HEK293 (cell line): ENCODE measurements around the gene NCOR1.

Source experiments
- GLIS2 ChIP-seq: fragments of 450-650 bp; formaldehyde crosslinking; IDR thresholded peaks from 2 replicates; pipeline ENCODE4 v1.5.1; 2016; ENCODE audit warnings: missing biosample characterization, missing genetic modification characterization
- INSM2 ChIP-seq: fragments of 450-650 bp; formaldehyde crosslinking; IDR thresholded peaks from 2 replicates; pipeline ENCODE4 v1.5.1; 2016; ENCODE audit warnings: missing biosample characterization, missing genetic modification characterization
- KLF17 ChIP-seq: fragments of 450-650 bp; formaldehyde crosslinking; IDR thresholded peaks from 2 replicates; pipeline ENCODE4 v1.5.1; 2016; ENCODE audit warnings: missing biosample characterization, missing genetic modification characterization
- PRDM2 ChIP-seq: fragments of 450-650 bp; formaldehyde crosslinking; IDR thresholded peaks from 2 replicates; pipeline ENCODE4 v1.5.1; 2016; ENCODE audit warnings: missing biosample characterization, missing genetic modification characterization, borderline replicate concordance
- SCRT1 ChIP-seq: fragments of 450-650 bp; formaldehyde crosslinking; IDR thresholded peaks from 2 replicates; pipeline ENCODE4 v1.5.1; 2016; ENCODE audit warnings: missing biosample characterization, missing genetic modification characterization, borderline replicate concordance
- SP7 ChIP-seq: fragments of 450-650 bp; formaldehyde crosslinking; IDR thresholded peaks from 2 replicates; pipeline ENCODE4 v1.5.1; 2016; ENCODE audit warnings: missing biosample characterization, missing genetic modification characterization
- ZBTB1 ChIP-seq: fragments of 450-650 bp; formaldehyde crosslinking; IDR thresholded peaks from 2 replicates; pipeline ENCODE4 v1.5.1; 2016; ENCODE audit warnings: missing biosample characterization, missing genetic modification characterization
- ZBTB49 ChIP-seq: fragments of 450-650 bp; formaldehyde crosslinking; IDR thresholded peaks from 2 replicates; pipeline ENCODE4 v1.5.1; 2016; ENCODE audit warnings: missing biosample characterization, missing genetic modification characterization, low read depth
- ZFHX2 ChIP-seq: fragments of 450-650 bp; formaldehyde crosslinking; conservative IDR thresholded peaks from 2 replicates; pipeline ENCODE4 v1.5.1; 2016; ENCODE audit warnings: missing biosample characterization, missing genetic modification characterization
- ZIC2 ChIP-seq: fragments of 450-650 bp; formaldehyde crosslinking; IDR thresholded peaks from 2 replicates; pipeline ENCODE4 v1.5.1; 2016; ENCODE audit warnings: missing biosample characterization, missing genetic modification characterization
- ZNF146 ChIP-seq: fragments of 450-650 bp; formaldehyde crosslinking; IDR thresholded peaks from 2 replicates; pipeline ENCODE4 v1.5.1; 2016; ENCODE audit warnings: missing biosample characterization, missing genetic modification characterization
- ZNF148 ChIP-seq: fragments of 450-650 bp; formaldehyde crosslinking; IDR thresholded peaks from 2 replicates; pipeline ENCODE4 v1.5.0; 2017; ENCODE audit warnings: missing biosample characterization, missing genetic modification characterization, borderline replicate concordance
- ZNF2 ChIP-seq: fragments of 450-650 bp; formaldehyde crosslinking; IDR thresholded peaks from 2 replicates; pipeline ENCODE4 v1.5.1; 2016; ENCODE audit warnings: missing biosample characterization, missing genetic modification characterization
- ZNF221 ChIP-seq: fragments of 450-650 bp; formaldehyde crosslinking; IDR thresholded peaks from 2 replicates; pipeline ENCODE4 v1.5.1; 2017; ENCODE audit warnings: missing biosample characterization, missing genetic modification characterization, borderline replicate concordance
- ZNF555 ChIP-seq: fragments of 450-650 bp; formaldehyde crosslinking; conservative IDR thresholded peaks from 2 replicates; pipeline ENCODE4 v1.5.1; 2017; ENCODE audit warnings: missing biosample characterization, mild to moderate bottlenecking, missing genetic modification characterization, inconsistent platforms
- ZNF596 ChIP-seq: fragments of 450-650 bp; IDR thresholded peaks from 2 replicates; pipeline ENCODE4 v1.5.0; 2018; ENCODE audit warnings: missing biosample characterization, mild to moderate bottlenecking, missing genetic modification characterization, moderate library complexity
- ZNF623 ChIP-seq: fragments of 450-650 bp; formaldehyde crosslinking; IDR thresholded peaks from 2 replicates; pipeline ENCODE4 v1.5.1; 2016; ENCODE audit warnings: missing biosample characterization, missing genetic modification characterization
- ZNF645 ChIP-seq: fragments of 450-650 bp; formaldehyde crosslinking; IDR thresholded peaks from 2 replicates; pipeline ENCODE4; 2016; ENCODE audit warnings: missing biosample characterization, missing genetic modification characterization
- ZNF692 ChIP-seq: fragments of 450-650 bp; formaldehyde crosslinking; IDR thresholded peaks from 2 replicates; pipeline ENCODE4 v1.5.1; 2016; ENCODE audit warnings: missing biosample characterization, missing genetic modification characterization
- ZNF76 ChIP-seq: fragments of 450-650 bp; formaldehyde crosslinking; IDR thresholded peaks from 2 replicates; pipeline ENCODE4; 2016; ENCODE audit warnings: low read depth, missing biosample characterization, missing genetic modification characterization, borderline replicate concordance
- ZSCAN16 ChIP-seq: fragments of 450-650 bp; formaldehyde crosslinking; IDR thresholded peaks from 2 replicates; pipeline ENCODE4 v1.5.1; 2016; ENCODE audit warnings: missing biosample characterization, missing genetic modification characterization
- ZSCAN23 ChIP-seq: fragments of 450-650 bp; formaldehyde crosslinking; IDR thresholded peaks from 2 replicates; pipeline ENCODE4 v1.5.1; 2016; ENCODE audit warnings: missing biosample characterization, missing genetic modification characterization

NCOR1 gene

GRCh38 chr17:16217002-16217635, 1.8 kb upstream of the NCOR1 start, which contains the start of gene PIGL (continued):
- TF ChIP-seq ZIC2 (tag by site-specific recombination) (peak; percentile 35; the same call in 1 of the 2 replicates), INSM2 (tag by site-specific recombination) (peak; percentile 76), SP7 (tag by site-specific recombination) (peak; percentile 88), ZSCAN23 (tag by site-specific recombination) (peak; percentile 80; the same call in 1 of the 2 replicates), ZNF555 (no peak), ZBTB49 (no peak), ZNF76 (peak; percentile 85), ZNF146 (0 out of 2 replicates have a peak, but pooled peaks have one; percentile 10), SCRT1 (tag by site-specific recombination) (no peak), ZNF596 (tag by site-specific recombination) (no peak), ZSCAN16 (tag by site-specific recombination) (no peak), ZNF148 (0 out of 2 replicates have a peak, but pooled peaks have one; percentile 54), PRDM2 (tag by site-specific recombination) (no peak), ZNF623 (tag by site-specific recombination) (0 out of 2 replicates have a peak, but pooled peaks have one; percentile 24), ZBTB1 (tag by site-specific recombination) (no peak), ZNF692 (tag by site-specific recombination) (peak; percentile 66; the same call in 1 of the 2 replicates), ZNF645 (no peak), ZNF221 (tag by site-specific recombination) (0 out of 2 replicates have a peak, but pooled peaks have one; percentile 28), KLF17 (tag by site-specific recombination) (no peak; the same call in 1 of the 2 replicates), GLIS2 (tag by site-specific recombination) (peak; percentile 57), ZNF2 (peak; percentile 86), ZFHX2 (tag by site-specific recombination) (peak; percentile 63)
